Ovary (tissue), 9 donors: ENCODE measurements around the gene NR3C1. TPM values are rescaled to one million over a fixed set of nuclear protein-coding genes. Genes with fewer than 3 reads are reported as not detected.

Experiments
- DNase-seq, 5 donors: peaks; one replicate each; pipeline ENCODE4 v3.0.0-alpha.2; 2019 to 2020
- H3K27ac ChIP-seq, 2 donors: fragments of 200-600 bp; one replicate each; pipeline versions ENCODE4 v1.5.1 to v1.8.0; 2019 to 2022
- H3K27me3 ChIP-seq: fragments of 200-600 bp; one replicate; pipeline ENCODE4 v1.8.0; 2022
- H3K36me3 ChIP-seq: fragments of 200-600 bp; sonication (generic); one replicate; pipeline ENCODE4 v1.5.1; 2019
- H3K4me1 ChIP-seq: one replicate; pipeline ENCODE4 v1.8.1; 2013; ENCODE audit warnings: mild to moderate bottlenecking, moderate library complexity; ENCODE audit not compliant: insufficient read depth
- H3K4me3 ChIP-seq: fragments of 200-600 bp; sonication (generic); one replicate; pipeline ENCODE4 v1.5.1; 2017
- H3K9me3 ChIP-seq, 2 donors: fragments of 200-600 bp in 1 of 2; sonication (generic) in 1 of 2; one replicate each; pipeline versions ENCODE4 v1.5.1 to v1.8.1; 2013 to 2019; ENCODE audit warnings: mild to moderate bottlenecking in 1 of 2, moderate library complexity in 1 of 2
- CTCF ChIP-seq, 3 donors: fragments of 450-650 bp in 2 of 3; fragments of 200-600 bp in 1 of 3; IDR thresholded peaks; one replicate each; pipeline versions ENCODE4 v1.5.1 to v1.8.0; 2016 to 2022; ENCODE audit warnings: antibody characterized with exemption in 3 of 3, mild to moderate bottlenecking in 1 of 3
- EP300 ChIP-seq: sonication (generic); formaldehyde crosslinking; IDR thresholded peaks from one replicate; pipeline ENCODE4 v1.6.1; 2017; ENCODE audit warnings: antibody characterized with exemption
- POLR2A ChIP-seq: fragments of 450-650 bp; IDR thresholded peaks from one replicate; pipeline ENCODE4 v1.6.1; 2017; ENCODE audit warnings: antibody characterized with exemption, mild to moderate bottlenecking, moderate library complexity
- WGBS, 3 donors: extraction: QIAGEN DNeasy Blood & Tissue Kit in 1 of 3; methylation state at CpG; one replicate each; pipeline versions ENCODE4 v1.1.5 to v1.1.7; 2013 to 2017; 5-methylcytosine and 5-hydroxymethylcytosine counted together
- intact Hi-C, 4 donors: fragments of 100-400 bp; cut with DNase I; formaldehyde crosslinking; loops; one replicate each; pipeline versions ENCODE4 v1.11.0 to v1.15.1; 2022 to 2023
- polyA plus RNA-seq, 2 donors: library from polyadenylated mRNA; stranded (reverse); fragments of 200-250 nt in 1 of 2; fragments of 350-450 nt in 1 of 2; fragmentation: Illumina TruSeq in 1 of 2; extraction: RNeasy Lipid Tissue Mini Kit (QIAGEN cat#74804) in 1 of 2; gene quantifications; one replicate each; pipeline ENCODE4 v1.2.3, GENCODE V29; 2013 to 2014
- total RNA-seq, 7 donors: library from RNA; depleted of rRNA in 2 of 7; stranded (reverse); fragments of >200 nt in 2 of 7; fragmentation: NEBNext Ultra II Directional in 3 of 7; extraction: Animal tissue kit (Norgen Biotek cat#: 25700) in 3 of 7; gene quantifications; one replicate each; pipeline versions ENCODE4 v1.1.0 to v1.2.4, GENCODE V29; 2016 to 2023
- donor health status: DM: no; HTN: no; CAD: no; lungs with moderate emphysema.
- donor health status: DM: no; HTN: no; CAD: no.
- donor health status: Bipolar disorder and iron deficiency.
- donor health status: DM: yes; HTN: yes; CAD: no.
- donor health status: DM: no; HTN: no; CAD: no.
- donor health status: DM: yes; HTN: yes; CAD: no.

The NR3C1 gene
- total and polyA plus RNA-seq, 9 donors = 15.5 to 54.3 (median 38.4) TPM

- no peaks in the 10 kb centered on the region for H3K9me3 ChIP-seq
- no peak for DNase-seq
- WGBS, 3 donors = 9 to 11% (median 9%) methylated on average over 20 of the region's 20 CpGs
- H3K4me3 ChIP-seq = peak overlapping the region; percentile 86
- H3K36me3 ChIP-seq = no peaks in the 10 kb centered on the region
- intact Hi-C loops = loop anchor here in 2 of 4 donors (5.0 to 10.0 kb wide), 4 partner anchors 380 to 787 kb away; no protein-coding TSS in a partner anchor
- TF ChIP-seq POLR2A (no peak), EP300 (no peak)
- peaks cover 16% of the 10 kb centered on the region for H3K4me1 ChIP-seq
- peak overlapping the region; percentile 79 to 90 for H3K27ac ChIP-seq
- no peaks in the 10 kb centered on the region for H3K27me3 ChIP-seq
These were observed 1.4 kb downstream of the NR3C1 start for GRCh38 chr5:143402017-143402552.

GRCh38 chr5:143401227-143402016, 2.1 kb downstream of the NR3C1 start:
- no peak for DNase-seq
- Histone ChIP-seq H3K36me3 (no peaks in the 10 kb centered on the region), H3K27ac (no peak overlapping the region), H3K4me3 (peak overlapping the region; percentile 86), H3K9me3 (no peaks in the 10 kb centered on the region), H3K27me3 (no peaks in the 10 kb centered on the region), H3K4me1 (peaks cover 16% of the 10 kb centered on the region)
- intact Hi-C loops = loop anchor here in 2 of 4 donors (5.0 to 10.0 kb wide), 4 partner anchors 379 to 787 kb away; no protein-coding TSS in a partner anchor
- 51 to 71% (median 60%) methylated on average over 10 of the region's 10 CpGs for WGBS, 3 donors
- TF ChIP-seq CTCF (IDR thresholded peaks at IDR 0.05) (no peak), EP300 (no peak), POLR2A (no peak)

- Histone ChIP-seq H3K27ac (no peak overlapping the region), H3K27me3 (no peaks in the 10 kb centered on the region), H3K4me3 (peak overlapping the region; percentile 26), H3K9me3 (no peaks in the 10 kb centered on the region), H3K36me3 (no peaks in the 10 kb centered on the region), H3K4me1 (peaks cover 16% of the 10 kb centered on the region)
- no peak for DNase-seq
- WGBS, 3 donors = 68 to 80% (median 76%) methylated on average over 10 of the region's 10 CpGs
- intact Hi-C loops = loop anchor here in 2 of 4 donors (5.0 to 10.0 kb wide), 4 partner anchors 378 to 786 kb away; no protein-coding TSS in a partner anchor
- TF ChIP-seq POLR2A (no peak), CTCF (IDR thresholded peaks at IDR 0.05) (no peak), EP300 (no peak)
These were observed 2.8 kb downstream of the NR3C1 start for GRCh38 chr5:143400541-143401226.

GRCh38 chr5:143399616-143400540, 3.6 kb downstream of the NR3C1 start:
- no peak for DNase-seq
- peak overlapping the region; percentile 26 for H3K4me3 ChIP-seq
- H3K27ac ChIP-seq = no peak overlapping the region
- no peaks in the 10 kb centered on the region for H3K36me3 ChIP-seq
- H3K4me1 ChIP-seq = peaks cover 14% of the 10 kb centered on the region
- 64 to 80% (median 77%) methylated on average over 12 of the region's 12 CpGs for WGBS, 3 donors
- H3K9me3 ChIP-seq = no peaks in the 10 kb centered on the region
- no peaks in the 10 kb centered on the region for H3K27me3 ChIP-seq
- intact Hi-C loops = loop anchor here in 2 of 4 donors (5.0 to 10.0 kb wide), 4 partner anchors 378 to 785 kb away; no protein-coding TSS in a partner anchor
- TF ChIP-seq POLR2A (no peak), CTCF (IDR thresholded peaks at IDR 0.05) (no peak)
